Measurements from ENCODE around the gene ATP1A1.

Gene ATP1A1

DNA sequence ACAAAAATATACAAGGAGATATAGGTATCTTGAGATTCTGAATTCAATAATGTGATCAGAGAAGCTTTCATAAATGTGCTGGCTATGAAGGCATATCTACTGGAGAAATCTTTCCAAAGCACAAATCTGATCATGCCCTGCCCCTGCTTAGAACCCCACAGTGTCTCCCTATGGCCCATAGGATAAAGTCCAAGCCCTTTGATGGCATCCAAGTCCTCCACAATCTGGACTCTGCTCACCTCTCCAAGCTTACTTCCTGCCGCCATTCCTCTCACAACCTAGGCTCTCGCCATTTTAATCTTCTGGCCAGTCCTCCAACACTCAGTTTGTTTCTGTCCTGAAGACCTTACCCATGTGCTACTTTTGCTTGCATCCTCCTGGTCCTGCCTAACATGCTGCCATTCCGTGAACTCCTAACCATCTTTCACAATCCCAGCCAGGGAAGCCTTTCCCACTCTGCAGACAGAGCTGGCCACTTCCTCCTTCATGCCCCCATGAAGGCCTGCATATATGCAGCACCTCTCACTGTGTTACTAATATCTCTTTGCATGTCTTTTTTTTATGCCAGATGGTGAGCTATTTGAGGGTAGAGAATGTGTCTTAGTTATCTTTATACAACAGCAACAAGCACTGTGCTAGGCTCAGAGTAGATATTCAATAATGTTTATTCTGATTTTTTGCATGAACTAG, 5.6 kb upstream of the ATP1A1 start:
- Histone ChIP-seq H3K27me3 (ENCODE audit: control insufficient read depth in 5 of 5, insufficient read depth in 4 of 5, low read length in 5 of 5) (no peaks in the 10 kb centered on the region), H3K4me1 (ENCODE audit: control insufficient read depth in 5 of 5, insufficient read depth in 5 of 5, low read length in 5 of 5) (peaks cover 0 to 8% (median 4%) of the 10 kb centered on the region in 5 donors), H3K9ac (ENCODE audit: low read length in 5 of 5) (no peak overlapping the region), H3K27ac (ENCODE audit: low read depth, low read length) (no peak overlapping the region), H3K4me3 (ENCODE audit: low read depth in 1 of 5, low read length in 5 of 5) (no peak overlapping the region), H3K9me3 (ENCODE audit: control insufficient read depth in 5 of 5, low read length in 5 of 5) (no peaks in the 10 kb centered on the region), H3K36me3 (ENCODE audit: control insufficient read depth in 5 of 5, insufficient read depth in 5 of 5, low read length in 5 of 5) (no peaks in the 10 kb centered on the region)

DNA sequence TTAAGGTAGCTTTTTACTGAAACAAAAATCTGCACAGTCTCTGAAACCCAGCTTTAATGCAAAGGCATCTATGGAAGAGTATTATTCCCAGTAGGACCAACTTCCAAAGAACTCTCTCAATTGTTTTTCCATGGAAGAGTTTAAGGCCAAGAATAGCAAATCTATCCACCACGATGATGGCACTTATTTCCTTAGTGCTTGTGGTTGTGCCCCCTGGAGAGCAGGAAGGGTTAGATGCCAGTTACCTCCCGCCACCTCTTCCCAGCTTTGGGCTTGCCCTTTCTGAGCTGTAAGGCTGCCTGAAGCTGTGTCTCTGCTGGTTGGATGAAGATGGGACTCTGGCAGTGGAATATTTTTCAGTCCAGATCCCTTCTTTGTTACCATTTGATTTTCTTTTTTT, 4.8 kb upstream of the ATP1A1 start:
- Histone ChIP-seq H3K9ac (ENCODE audit: low read length in 5 of 5) (no peak overlapping the region), H3K27ac (ENCODE audit: low read depth, low read length) (no peak overlapping the region), H3K4me3 (ENCODE audit: low read depth in 1 of 5, low read length in 5 of 5) (no peak overlapping the region), H3K27me3 (ENCODE audit: control insufficient read depth in 5 of 5, insufficient read depth in 4 of 5, low read length in 5 of 5) (no peaks in the 10 kb centered on the region), H3K9me3 (ENCODE audit: control insufficient read depth in 5 of 5, low read length in 5 of 5) (no peaks in the 10 kb centered on the region), H3K4me1 (ENCODE audit: control insufficient read depth in 5 of 5, insufficient read depth in 5 of 5, low read length in 5 of 5) (peaks cover 0 to 12% (median 9%) of the 10 kb centered on the region in 5 donors), H3K36me3 (ENCODE audit: control insufficient read depth in 5 of 5, insufficient read depth in 5 of 5, low read length in 5 of 5) (no peaks in the 10 kb centered on the region)

DNA sequence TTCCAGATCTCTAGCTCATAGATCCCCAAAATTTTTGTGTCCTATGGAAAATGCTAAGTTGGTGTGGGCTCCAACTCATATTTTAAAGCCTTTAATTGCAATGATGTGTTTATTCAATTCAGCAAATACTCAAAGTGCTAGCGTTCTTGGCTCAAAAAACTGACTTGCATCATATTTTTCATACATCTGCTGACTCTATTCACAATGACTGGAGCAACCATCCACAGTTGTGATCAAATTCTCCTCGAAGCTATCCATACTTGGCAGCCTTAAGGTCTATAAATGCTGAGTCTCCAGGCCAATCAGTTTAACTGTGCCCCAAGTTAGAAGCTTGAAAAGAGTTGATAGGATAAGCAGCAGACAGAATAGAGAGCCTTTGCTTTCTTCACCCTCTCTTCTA, 2.9 kb upstream of the ATP1A1 start:
- no peak overlapping the region for H3K4me3 ChIP-seq (ENCODE audit: low read depth in 1 of 5, low read length in 5 of 5)

DNA sequence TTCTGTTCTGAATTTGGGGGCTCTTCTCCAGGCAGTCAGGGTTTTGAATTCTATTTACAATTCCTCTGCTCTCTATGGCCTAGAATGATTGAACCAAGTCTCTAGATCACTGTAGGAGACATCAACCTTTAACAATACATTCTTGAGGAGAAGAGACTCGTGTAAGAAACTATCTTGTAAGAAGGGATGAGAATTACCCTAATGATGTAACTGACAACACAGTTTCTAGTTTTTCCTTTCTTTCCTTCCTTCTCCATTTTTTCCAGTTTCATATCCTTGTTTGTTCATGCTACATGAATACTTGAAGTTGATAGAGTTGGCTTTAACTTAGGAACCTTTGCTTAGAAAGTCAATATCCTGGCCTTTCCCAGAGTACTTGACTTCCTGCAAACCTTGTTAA, 1.3 kb upstream of the ATP1A1 start:
- peaks cover 11 to 40% (median 34%) of the 10 kb centered on the region in 5 donors for H3K4me1 ChIP-seq (ENCODE audit: control insufficient read depth in 5 of 5, insufficient read depth in 5 of 5, low read length in 5 of 5)
- H3K4me3 ChIP-seq (ENCODE audit: low read depth in 1 of 5, low read length in 5 of 5) = no peak overlapping the region
- no peaks in the 10 kb centered on the region for H3K36me3 ChIP-seq (ENCODE audit: control insufficient read depth in 5 of 5, insufficient read depth in 5 of 5, low read length in 5 of 5)
- H3K9me3 ChIP-seq (ENCODE audit: control insufficient read depth in 5 of 5, low read length in 5 of 5) = no peaks in the 10 kb centered on the region
- no peaks in the 10 kb centered on the region for H3K27me3 ChIP-seq (ENCODE audit: control insufficient read depth in 5 of 5, insufficient read depth in 4 of 5, low read length in 5 of 5)
- H3K27ac ChIP-seq (ENCODE audit: low read depth, low read length) = peak overlapping the region; percentile 82
- no peak overlapping the region for H3K9ac ChIP-seq (ENCODE audit: low read length in 5 of 5)

More for the DNA sequence above, 2.9 kb upstream of the ATP1A1 start:
- Histone ChIP-seq H3K9ac (ENCODE audit: low read length in 5 of 5) (no peak overlapping the region), H3K36me3 (ENCODE audit: control insufficient read depth in 5 of 5, insufficient read depth in 5 of 5, low read length in 5 of 5) (no peaks in the 10 kb centered on the region), H3K27ac (ENCODE audit: low read depth, low read length) (no peak overlapping the region), H3K27me3 (ENCODE audit: control insufficient read depth in 5 of 5, insufficient read depth in 4 of 5, low read length in 5 of 5) (no peaks in the 10 kb centered on the region), H3K9me3 (ENCODE audit: control insufficient read depth in 5 of 5, low read length in 5 of 5) (no peaks in the 10 kb centered on the region), H3K4me1 (ENCODE audit: control insufficient read depth in 5 of 5, insufficient read depth in 5 of 5, low read length in 5 of 5) (peaks cover 6 to 25% (median 23%) of the 10 kb centered on the region in 5 donors)

DNA sequence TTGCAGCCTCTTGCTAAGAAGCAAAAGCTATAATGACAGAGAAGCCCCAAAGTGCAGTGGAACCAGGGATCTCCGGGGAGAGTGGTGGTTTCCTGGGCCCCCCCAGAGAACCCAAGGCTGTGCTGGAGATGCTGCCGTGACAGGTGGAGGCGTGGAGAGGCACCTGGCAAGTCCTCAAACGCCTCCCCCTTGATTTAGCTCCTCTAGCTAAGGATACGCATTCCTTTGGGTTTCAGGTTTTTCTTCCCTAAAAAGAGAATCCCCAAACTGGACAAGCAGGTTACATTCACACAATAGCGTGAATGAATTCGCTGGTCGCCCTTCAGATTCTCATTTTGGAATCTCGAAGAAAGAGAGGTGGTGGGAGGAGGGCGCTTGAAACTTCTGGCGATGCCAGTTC, 853 bp upstream of the ATP1A1 start:
- peaks cover 12 to 45% (median 38%) of the 10 kb centered on the region in 5 donors for H3K4me1 ChIP-seq (ENCODE audit: control insufficient read depth in 5 of 5, insufficient read depth in 5 of 5, low read length in 5 of 5)
- no peaks in the 10 kb centered on the region for H3K9me3 ChIP-seq (ENCODE audit: control insufficient read depth in 5 of 5, low read length in 5 of 5)
- no peaks in the 10 kb centered on the region for H3K36me3 ChIP-seq (ENCODE audit: control insufficient read depth in 5 of 5, insufficient read depth in 5 of 5, low read length in 5 of 5)
- H3K27me3 ChIP-seq (ENCODE audit: control insufficient read depth in 5 of 5, insufficient read depth in 4 of 5, low read length in 5 of 5) = no peaks in the 10 kb centered on the region
- H3K9ac ChIP-seq (ENCODE audit: low read length in 5 of 5) = peak overlapping the region in 3 of 5 donors; percentile 41 to 83 (median 62)
- peak overlapping the region; percentile 59 to 87 (median 85) for H3K4me3 ChIP-seq (ENCODE audit: low read depth in 1 of 5, low read length in 5 of 5)
- H3K27ac ChIP-seq (ENCODE audit: low read depth, low read length) = peak overlapping the region; percentile 82

DNA sequence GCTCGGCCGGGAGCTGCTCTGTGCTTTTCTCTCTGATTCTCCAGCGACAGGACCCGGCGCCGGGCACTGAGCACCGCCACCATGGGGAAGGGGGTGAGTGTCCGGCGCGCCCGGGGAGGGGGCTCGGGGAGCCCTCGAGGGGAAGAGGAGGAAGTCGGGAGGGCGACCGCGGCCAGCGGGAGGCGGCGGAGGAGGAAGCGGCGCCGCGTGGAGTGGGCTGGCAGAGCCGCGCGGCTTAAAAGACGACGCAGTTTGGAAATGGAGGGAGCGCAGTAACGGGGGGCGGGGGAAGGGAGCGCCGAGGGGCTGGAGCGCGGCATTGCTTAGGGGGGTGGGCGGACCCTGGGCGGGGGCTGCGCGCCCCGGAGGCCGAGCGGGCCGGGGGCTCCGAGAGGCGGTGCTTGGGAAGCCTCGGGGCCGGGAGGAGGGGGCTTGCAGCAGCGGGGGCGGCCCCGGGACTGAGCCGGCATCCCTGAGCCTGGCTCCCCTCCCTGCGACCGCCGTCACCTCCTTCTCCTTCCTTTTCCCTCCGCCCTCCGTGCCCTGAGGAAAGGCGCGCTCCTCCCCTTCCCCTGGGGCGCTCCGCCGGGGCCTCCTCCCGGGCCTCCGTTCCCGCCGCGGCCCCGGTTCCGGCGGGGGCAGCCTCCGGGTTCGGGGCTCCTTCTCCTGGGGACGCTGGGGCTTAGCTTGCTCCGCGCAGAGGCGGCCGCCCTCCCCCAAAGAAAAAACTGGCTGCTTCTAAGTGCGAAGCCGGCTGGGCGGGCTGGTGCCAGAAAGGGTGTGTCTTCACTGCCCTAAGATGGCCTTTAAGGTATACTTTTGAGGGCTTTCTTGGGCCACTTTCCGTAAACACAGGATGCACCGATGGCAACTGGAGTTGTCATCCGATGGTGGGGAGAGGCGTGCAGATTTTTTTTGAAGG, 648 bp downstream of the ATP1A1 start:
- peak overlapping the region; percentile 85 to 87 (median 85) for H3K4me3 ChIP-seq (ENCODE audit: low read depth in 1 of 5, low read length in 5 of 5)
- H3K9ac ChIP-seq (ENCODE audit: low read length in 5 of 5) = peak overlapping the region; percentile 68 to 83 (median 75)
- H3K4me1 ChIP-seq (ENCODE audit: control insufficient read depth in 5 of 5, insufficient read depth in 5 of 5, low read length in 5 of 5) = peaks cover 19 to 60% (median 52%) of the 10 kb centered on the region in 5 donors
- no peaks in the 10 kb centered on the region for H3K9me3 ChIP-seq (ENCODE audit: control insufficient read depth in 5 of 5, low read length in 5 of 5)
- no peaks in the 10 kb centered on the region for H3K27me3 ChIP-seq (ENCODE audit: control insufficient read depth in 5 of 5, insufficient read depth in 4 of 5, low read length in 5 of 5)
- no peaks in the 10 kb centered on the region for H3K36me3 ChIP-seq (ENCODE audit: control insufficient read depth in 5 of 5, insufficient read depth in 5 of 5, low read length in 5 of 5)
- peak overlapping the region; percentile 82 for H3K27ac ChIP-seq (ENCODE audit: low read depth, low read length)

DNA sequence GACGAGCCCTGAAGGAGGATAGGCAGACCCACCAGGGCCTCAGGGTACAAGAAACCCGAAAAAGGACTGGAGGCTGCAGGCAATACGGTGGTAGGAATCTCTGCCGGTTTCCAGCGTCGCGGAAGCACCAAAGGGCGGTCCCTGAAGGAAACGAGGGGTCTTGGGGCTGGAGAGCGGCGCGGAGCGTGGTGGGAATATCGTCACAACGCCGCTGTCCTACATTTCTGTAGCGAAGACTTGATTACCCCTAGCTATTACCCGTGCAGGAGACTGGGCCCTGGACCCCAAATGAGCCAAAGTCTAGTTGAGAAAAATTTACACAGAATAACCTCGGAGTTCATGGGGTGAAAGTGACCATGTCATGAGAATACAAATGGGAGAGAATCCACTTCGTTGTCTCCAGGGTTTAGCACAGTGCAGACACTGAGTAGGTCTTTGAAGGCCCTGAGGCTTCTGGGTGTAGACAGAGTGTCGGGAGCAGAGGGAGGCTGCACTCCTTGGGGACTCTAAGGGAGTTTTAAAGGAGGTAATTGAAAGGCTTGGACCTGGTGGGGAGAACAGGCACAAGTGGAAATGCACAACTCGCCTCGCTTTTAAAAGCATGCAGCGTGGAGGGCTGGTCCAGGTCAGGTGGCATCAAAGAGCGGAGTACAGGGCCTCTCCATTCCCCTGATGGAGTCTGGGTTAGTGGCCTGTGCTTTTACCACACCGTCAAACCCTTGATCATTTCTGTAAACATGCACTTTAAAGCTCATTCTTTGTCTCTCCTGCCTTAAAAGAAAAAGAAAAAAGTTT, 1.5 kb downstream of the ATP1A1 start:
- no peaks in the 10 kb centered on the region for H3K36me3 ChIP-seq (ENCODE audit: control insufficient read depth in 5 of 5, insufficient read depth in 5 of 5, low read length in 5 of 5)
- H3K27me3 ChIP-seq (ENCODE audit: control insufficient read depth in 5 of 5, insufficient read depth in 4 of 5, low read length in 5 of 5) = no peaks in the 10 kb centered on the region
- peak overlapping the region; percentile 85 to 87 (median 85) for H3K4me3 ChIP-seq (ENCODE audit: low read depth in 1 of 5, low read length in 5 of 5)
- peaks cover 19 to 65% (median 59%) of the 10 kb centered on the region in 5 donors for H3K4me1 ChIP-seq (ENCODE audit: control insufficient read depth in 5 of 5, insufficient read depth in 5 of 5, low read length in 5 of 5)
- peak overlapping the region; percentile 68 to 83 (median 75) for H3K9ac ChIP-seq (ENCODE audit: low read length in 5 of 5)
- H3K27ac ChIP-seq (ENCODE audit: low read depth, low read length) = peak overlapping the region; percentile 82
- no peaks in the 10 kb centered on the region for H3K9me3 ChIP-seq (ENCODE audit: control insufficient read depth in 5 of 5, low read length in 5 of 5)

DNA sequence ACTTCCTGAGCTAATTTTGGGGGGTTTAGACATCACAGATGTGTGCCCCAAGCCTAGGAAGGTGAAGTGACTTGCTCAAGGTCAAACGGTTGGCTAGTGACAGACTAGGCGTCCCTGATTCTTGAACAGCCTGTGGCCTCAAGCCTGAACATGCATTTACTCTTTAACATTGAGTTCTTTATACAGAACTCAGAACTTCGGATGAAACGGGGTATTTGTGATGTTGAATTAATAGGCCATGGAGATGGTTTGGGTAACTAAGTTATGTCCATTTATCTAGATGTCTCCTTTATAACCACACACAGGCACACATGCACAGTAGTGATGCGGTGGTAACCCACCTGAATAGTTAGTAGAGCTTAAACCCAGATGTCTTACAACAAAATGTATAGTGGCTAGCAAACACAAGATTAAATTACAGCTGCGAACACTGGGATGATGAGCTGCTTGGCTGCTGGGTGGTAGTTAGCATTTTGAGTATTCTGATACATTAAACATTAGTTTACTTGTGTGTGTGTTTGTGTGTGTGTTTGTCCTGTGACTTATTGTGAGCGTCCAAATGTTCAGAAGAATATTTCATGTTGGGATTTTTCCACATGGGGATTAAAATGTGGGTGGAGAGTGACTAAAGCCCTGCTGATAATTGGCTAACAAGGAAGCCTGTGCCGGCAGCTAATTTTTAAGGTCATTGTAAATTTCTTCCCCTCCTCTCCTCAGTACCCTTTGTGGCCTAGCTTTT, 2.3 kb downstream of the ATP1A1 start:
- Histone ChIP-seq H3K27ac (ENCODE audit: low read depth, low read length) (peak overlapping the region; percentile 82), H3K9me3 (ENCODE audit: control insufficient read depth in 5 of 5, low read length in 5 of 5) (no peaks in the 10 kb centered on the region), H3K27me3 (ENCODE audit: control insufficient read depth in 5 of 5, insufficient read depth in 4 of 5, low read length in 5 of 5) (no peaks in the 10 kb centered on the region), H3K9ac (ENCODE audit: low read length in 5 of 5) (peak overlapping the region in 4 of 5 donors; percentile 30 to 83 (median 62)), H3K4me1 (ENCODE audit: control insufficient read depth in 5 of 5, insufficient read depth in 5 of 5, low read length in 5 of 5) (peaks cover 19 to 73% (median 61%) of the 10 kb centered on the region in 5 donors), H3K36me3 (ENCODE audit: control insufficient read depth in 5 of 5, insufficient read depth in 5 of 5, low read length in 5 of 5) (no peaks in the 10 kb centered on the region), H3K4me3 (ENCODE audit: low read depth in 1 of 5, low read length in 5 of 5) (peak overlapping the region; percentile 85 to 87 (median 85))
